ENCODE measurements around the gene MAPK10. TPM values are rescaled to one million over a fixed set of nuclear protein-coding genes. Genes with fewer than 3 reads are reported as not detected.

Gene MAPK10
- total RNA-seq, 2 experiments from 2014 or later: 0.28 to 0.36 TPM

GRCh38 chr4:85995361-85995760 is 364.5 kb downstream of the MAPK10 start:
- TF ChIP-seq, protein P1, sequence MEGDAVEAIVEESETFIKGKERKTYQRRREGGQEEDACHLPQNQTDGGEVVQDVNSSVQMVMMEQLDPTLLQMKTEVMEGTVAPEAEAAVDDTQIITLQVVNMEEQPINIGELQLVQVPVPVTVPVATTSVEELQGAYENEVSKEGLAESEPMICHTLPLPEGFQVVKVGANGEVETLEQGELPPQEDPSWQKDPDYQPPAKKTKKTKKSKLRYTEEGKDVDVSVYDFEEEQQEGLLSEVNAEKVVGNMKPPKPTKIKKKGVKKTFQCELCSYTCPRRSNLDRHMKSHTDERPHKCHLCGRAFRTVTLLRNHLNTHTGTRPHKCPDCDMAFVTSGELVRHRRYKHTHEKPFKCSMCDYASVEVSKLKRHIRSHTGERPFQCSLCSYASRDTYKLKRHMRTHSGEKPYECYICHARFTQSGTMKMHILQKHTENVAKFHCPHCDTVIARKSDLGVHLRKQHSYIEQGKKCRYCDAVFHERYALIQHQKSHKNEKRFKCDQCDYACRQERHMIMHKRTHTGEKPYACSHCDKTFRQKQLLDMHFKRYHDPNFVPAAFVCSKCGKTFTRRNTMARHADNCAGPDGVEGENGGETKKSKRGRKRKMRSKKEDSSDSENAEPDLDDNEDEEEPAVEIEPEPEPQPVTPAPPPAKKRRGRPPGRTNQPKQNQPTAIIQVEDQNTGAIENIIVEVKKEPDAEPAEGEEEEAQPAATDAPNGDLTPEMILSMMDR (IDR thresholded peaks at IDR 0.05): no peak
- no peaks in the 10 kb centered on the region for H3K27me3 ChIP-seq (ENCODE audit: control insufficient read depth in 1 of 2, insufficient read depth in 2 of 2, low read length in 2 of 2)
- H3K4me3 ChIP-seq (ENCODE audit: low read length): no peak overlapping the region
- ATAC-seq (ENCODE audit: poor library complexity) (no peak), DNase-seq (no peak)
- H3K36me3 ChIP-seq (ENCODE audit: insufficient read depth, low read length): no peaks in the 10 kb centered on the region
- no peaks in the 10 kb centered on the region for H3K9me3 ChIP-seq (ENCODE audit: control insufficient read depth in 1 of 2, insufficient read depth in 1 of 2, low read length in 2 of 2)
- H3K4me1 Mint-ChIP-seq (ENCODE audit: low read depth): no peaks in the 10 kb centered on the region
- no peaks in the 10 kb centered on the region for H3K4me1 ChIP-seq (ENCODE audit: insufficient read depth, low read length)
- no peak overlapping the region for H3K27ac ChIP-seq (ENCODE audit: low read depth in 1 of 2, low read length in 2 of 2)
- ChIA-PET POLR2A (no interaction called here), CTCF (no interaction called here)
- H3K4me3 Mint-ChIP-seq: no peak overlapping the region
- no peaks in the 10 kb centered on the region for H3K9me3 Mint-ChIP-seq
- no peaks in the 10 kb centered on the region for H3K36me3 Mint-ChIP-seq (ENCODE audit: low read depth)
- intact Hi-C loops (cut with DNase I, micrococcal nuclease): no loop called here
- no peaks in the 10 kb centered on the region for H3K27me3 Mint-ChIP-seq
- no peak overlapping the region for H3K27ac Mint-ChIP-seq

DNA sequence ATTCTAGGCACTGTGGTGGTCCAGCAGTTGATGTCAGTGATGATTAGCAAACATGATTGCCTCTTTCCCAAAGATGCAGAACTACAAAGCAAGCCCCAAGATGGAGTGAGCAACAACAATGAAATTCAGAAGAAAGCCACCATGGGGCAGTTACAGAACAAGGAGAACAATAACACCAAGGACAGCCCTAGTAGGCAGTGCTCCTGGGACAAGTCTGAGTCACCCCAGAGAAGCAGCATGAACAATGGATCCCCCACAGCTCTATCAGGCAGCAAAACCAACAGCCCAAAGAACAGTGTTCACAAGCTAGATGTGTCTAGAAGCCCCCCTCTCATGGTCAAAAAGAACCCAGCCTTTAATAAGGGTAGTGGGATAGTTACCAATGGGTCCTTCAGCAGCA is 365.3 kb downstream of the MAPK10 start:
- H3K36me3 ChIP-seq (ENCODE audit: insufficient read depth, low read length): no peaks in the 10 kb centered on the region
- ATAC-seq (ENCODE audit: poor library complexity) (no peak), DNase-seq (no peak)
- H3K9me3 Mint-ChIP-seq: no peaks in the 10 kb centered on the region
- no peaks in the 10 kb centered on the region for H3K4me1 Mint-ChIP-seq (ENCODE audit: low read depth)
- no peaks in the 10 kb centered on the region for H3K4me1 ChIP-seq (ENCODE audit: insufficient read depth, low read length)
- H3K27me3 Mint-ChIP-seq: no peaks in the 10 kb centered on the region
- intact Hi-C loops (cut with DNase I, micrococcal nuclease): no loop called here
- H3K27ac ChIP-seq (ENCODE audit: low read depth in 1 of 2, low read length in 2 of 2): no peak overlapping the region
- POLR2A ChIA-PET: no interaction called here
- no peaks in the 10 kb centered on the region for H3K9me3 ChIP-seq (ENCODE audit: control insufficient read depth in 1 of 2, insufficient read depth in 1 of 2, low read length in 2 of 2)
- no peak overlapping the region for H3K4me3 Mint-ChIP-seq
- TF ChIP-seq, protein P1 (IDR thresholded peaks at IDR 0.05): no peak
- no peak overlapping the region for H3K27ac Mint-ChIP-seq
- no peak overlapping the region for H3K4me3 ChIP-seq (ENCODE audit: low read length)
- no peaks in the 10 kb centered on the region for H3K27me3 ChIP-seq (ENCODE audit: control insufficient read depth in 1 of 2, insufficient read depth in 2 of 2, low read length in 2 of 2)
- CTCF ChIA-PET: no interaction called here
- no peaks in the 10 kb centered on the region for H3K36me3 Mint-ChIP-seq (ENCODE audit: low read depth)

- DNase-seq: no peak
Measured at GRCh38 chr4:85993641-85994040, 366.2 kb downstream of the MAPK10 start.

More at GRCh38 chr4:85993641-85994040, 366.2 kb downstream of the MAPK10 start:
- ChIA-PET POLR2A (no interaction called here), CTCF (no interaction called here)
- Mint-ChIP-seq H3K4me3 (no peak overlapping the region), H3K27me3 (no peaks in the 10 kb centered on the region), H3K27ac (no peak overlapping the region), H3K9me3 (no peaks in the 10 kb centered on the region), H3K4me1 (ENCODE audit: low read depth) (no peaks in the 10 kb centered on the region), H3K36me3 (ENCODE audit: low read depth) (no peaks in the 10 kb centered on the region)
- Histone ChIP-seq H3K4me1 (ENCODE audit: insufficient read depth, low read length) (no peaks in the 10 kb centered on the region), H3K36me3 (ENCODE audit: insufficient read depth, low read length) (no peaks in the 10 kb centered on the region), H3K4me3 (ENCODE audit: low read length) (no peak overlapping the region), H3K9me3 (ENCODE audit: control insufficient read depth in 1 of 2, insufficient read depth in 1 of 2, low read length in 2 of 2) (no peaks in the 10 kb centered on the region), H3K27me3 (ENCODE audit: control insufficient read depth in 1 of 2, insufficient read depth in 2 of 2, low read length in 2 of 2) (no peaks in the 10 kb centered on the region), H3K27ac (ENCODE audit: low read depth in 1 of 2, low read length in 2 of 2) (no peak overlapping the region)
- TF ChIP-seq, protein P1 (IDR thresholded peaks at IDR 0.05): no peak
- intact Hi-C loops (cut with DNase I, micrococcal nuclease): no loop called here
- ATAC-seq (ENCODE audit: poor library complexity): no peak
